SU-DHL-6 (cell line): ENCODE data around the gene TMEM14A.
A peak's percentile ranks its signal among the peaks of the same experiment; 100 is the strongest.
"Not testable (repeated sequence)": the region's sequence is repeated elsewhere in the genome, so short reads cannot be mapped to it uniquely, and the experiment has no call there.

Experiments used
- H2AFZ ChIP-seq: fragments of 200-600 bp; sonication (generic); 2 replicates; pipeline ENCODE4 v1.6.1; 2014; ENCODE audit warnings: low read depth, mild to moderate bottlenecking, moderate library complexity, mixed read lengths, antibody characterized with exemption, low read length; ENCODE audit not compliant: severe bottlenecking
- H3F3A ChIP-seq: fragments of 200-600 bp; shearing (Covaris generic); 2 replicates; pipeline ENCODE4 v1.6.0; 2016; ENCODE audit warnings: antibody characterized with exemption, mild to moderate bottlenecking; ENCODE audit not compliant: insufficient read depth
- H3K27ac ChIP-seq: fragments of 200-600 bp; sonication (generic); 2 replicates; pipeline ENCODE4 v1.5.1; 2016; ENCODE audit warnings: low read depth, mild to moderate bottlenecking, low read length, moderate library complexity, mixed read lengths
- H3K27me3 ChIP-seq: fragments of 200-600 bp; sonication (generic), shearing (Covaris generic); 2 replicates; pipeline ENCODE4 v1.6.0; 2014; ENCODE audit warnings: mild to moderate bottlenecking, low read length
- H3K36me3 ChIP-seq: fragments of 200-600 bp; sonication (generic); 2 replicates; pipeline ENCODE4 v1.6.1; 2014; ENCODE audit warnings: mild to moderate bottlenecking, low read length, mixed read lengths
- H3K4me2 ChIP-seq: fragments of 300-600, 200-600 bp; shearing (Covaris generic), sonication (generic); 2 replicates; pipeline ENCODE4 v1.6.0; 2014; ENCODE audit warnings: low read length, low read depth, mild to moderate bottlenecking; ENCODE audit not compliant: poor library complexity, severe bottlenecking
- H3K4me3 ChIP-seq: fragments of 200-600 bp; sonication (generic); 2 replicates; pipeline ENCODE4 v1.5.1; 2014; ENCODE audit warnings: antibody characterized with exemption, low read length, mild to moderate bottlenecking, mixed read lengths; ENCODE audit not compliant: insufficient read depth, poor library complexity, severe bottlenecking
- H3K79me2 ChIP-seq: fragments of 200-600 bp; sonication (generic); 2 replicates; pipeline ENCODE4 v1.6.1; 2014; ENCODE audit warnings: mild to moderate bottlenecking, low read length, moderate library complexity; ENCODE audit not compliant: insufficient read depth
- H3K9ac ChIP-seq: fragments of 200-600 bp; sonication (generic); 2 replicates; pipeline ENCODE4 v1.7.0; 2014; ENCODE audit warnings: mild to moderate bottlenecking, low read length
- H3K9me2 ChIP-seq: fragments of 200-600 bp; sonication (generic); replicated peaks from 2 replicates; pipeline ENCODE4 v1.6.1; 2014; ENCODE audit warnings: low read length; ENCODE audit not compliant: insufficient read depth
- H3K9me3 ChIP-seq: fragments of 200-600 bp; sonication (generic); 2 replicates; pipeline ENCODE4 v1.6.1; 2014; ENCODE audit warnings: low read length, mixed read lengths; ENCODE audit not compliant: insufficient read depth
- H4K20me1 ChIP-seq: fragments of 200-600 bp; sonication (generic); 2 replicates; pipeline ENCODE4 v1.6.1; 2014; ENCODE audit warnings: low read depth, mild to moderate bottlenecking, antibody characterized with exemption, low read length, moderate library complexity, mixed read lengths
- CTCF ChIP-seq: fragments of 200-600 bp; sonication (generic); IDR thresholded peaks from one replicate; pipeline ENCODE4 v1.5.1; 2017; ENCODE audit warnings: antibody characterized with exemption, mild to moderate bottlenecking, low read length, moderate library complexity; ENCODE audit not compliant: insufficient read depth, poor library complexity, severe bottlenecking
- EZH2phosphoT487 ChIP-seq: fragments of 200-600 bp; sonication (generic), shearing (Covaris generic); conservative IDR thresholded peaks from 2 replicates; pipeline ENCODE4 v1.6.1; 2018; ENCODE audit warnings: mild to moderate bottlenecking, antibody characterized with exemption, low read length, moderate library complexity, mixed read lengths

TMEM14A gene

GRCh38 chr6:52672412-52673025 is 1.6 kb downstream of the TMEM14A start:
- H4K20me1 ChIP-seq = no peaks in the 10 kb centered on the region
- H3K4me3 ChIP-seq = no peak overlapping the region
- H3F3A ChIP-seq = peaks cover 18% of the 10 kb centered on the region
- H3K79me2 ChIP-seq = no peaks in the 10 kb centered on the region
- TF ChIP-seq CTCF = no peak
- TF ChIP-seq EZH2phosphoT487 = no peak
- no peaks in the 10 kb centered on the region for H3K9me3 ChIP-seq
- H3K27ac ChIP-seq = no peak overlapping the region
- H3K9me2 ChIP-seq = no peaks in the 10 kb centered on the region
- no peaks in the 10 kb centered on the region for H3K27me3 ChIP-seq
- H3K36me3 ChIP-seq = no peaks in the 10 kb centered on the region; the same call in 1 of the 2 replicates
- peak overlapping the region; percentile 81 for H3K4me2 ChIP-seq
- H2AFZ ChIP-seq = no peak overlapping the region
- H3K9ac ChIP-seq = no peak overlapping the region

DNA sequence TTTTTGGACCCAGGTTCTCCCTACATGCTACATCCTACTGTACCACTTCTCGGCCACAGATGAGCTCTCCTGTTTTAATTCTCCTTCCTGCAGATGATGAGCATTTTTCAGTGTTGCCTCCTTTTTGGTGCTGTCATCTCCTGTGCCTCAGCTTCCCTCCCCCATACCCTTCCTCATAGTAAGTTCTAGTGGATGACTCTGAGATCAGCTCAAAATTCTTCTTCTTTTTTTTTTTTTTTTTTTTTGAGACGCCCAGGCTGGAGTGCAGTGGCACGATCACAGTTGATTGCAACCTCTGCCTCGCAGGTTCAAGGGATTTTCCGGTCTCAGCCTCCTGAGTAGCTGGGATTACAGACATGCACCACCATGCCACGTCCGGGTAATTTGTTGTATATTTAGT is 3.8 kb downstream of the TMEM14A start:
- TF ChIP-seq EZH2phosphoT487 (no peak), CTCF (no peak)
- H3K4me3 ChIP-seq = no peak overlapping the region

GRCh38 chr6:52675372-52675771 is 4.5 kb downstream of the TMEM14A start:
- Histone ChIP-seq H3K27me3 (no peaks in the 10 kb centered on the region), H3K4me2 (no peak overlapping the region), H4K20me1 (no peaks in the 10 kb centered on the region)

More for the DNA sequence above, 3.8 kb downstream of the TMEM14A start:
- H3K4me2 ChIP-seq = no peak overlapping the region
- no peaks in the 10 kb centered on the region for H3K9me2 ChIP-seq
- no peaks in the 10 kb centered on the region for H3F3A ChIP-seq
- no peaks in the 10 kb centered on the region; the same call in 1 of the 2 replicates for H3K36me3 ChIP-seq
- H3K79me2 ChIP-seq = no peaks in the 10 kb centered on the region
- H3K9me3 ChIP-seq = no peaks in the 10 kb centered on the region
- H2AFZ ChIP-seq = no peak overlapping the region
- H3K27ac ChIP-seq = no peak overlapping the region
- no peak overlapping the region for H3K9ac ChIP-seq
- H3K27me3 ChIP-seq = no peaks in the 10 kb centered on the region
- H4K20me1 ChIP-seq = no peaks in the 10 kb centered on the region

GRCh38 chr6:52676631-52677030 is 5.7 kb downstream of the TMEM14A start:
- not testable (repeated sequence) for H3K4me2 ChIP-seq, H2AFZ ChIP-seq, H3K9me3 ChIP-seq, H4K20me1 ChIP-seq, H3K9ac ChIP-seq, H3K27me3 ChIP-seq, H3F3A ChIP-seq, H3K79me2 ChIP-seq, H3K36me3 ChIP-seq, H3K4me3 ChIP-seq, H3K9me2 ChIP-seq, H3K27ac ChIP-seq

More at GRCh38 chr6:52675372-52675771, 4.5 kb downstream of the TMEM14A start:
- Histone ChIP-seq H3K4me3 (no peak overlapping the region), H3K9ac (no peak overlapping the region), H3K9me2 (no peaks in the 10 kb centered on the region), H2AFZ (no peak overlapping the region), H3K36me3 (no peaks in the 10 kb centered on the region; the same call in 1 of the 2 replicates), H3F3A (no peaks in the 10 kb centered on the region), H3K79me2 (no peaks in the 10 kb centered on the region), H3K9me3 (no peaks in the 10 kb centered on the region), H3K27ac (no peak overlapping the region)
- TF ChIP-seq CTCF = no peak
- no peak for TF ChIP-seq EZH2phosphoT487
